ENCODE measurements around the gene PACSIN1.

PACSIN1 gene

DNA sequence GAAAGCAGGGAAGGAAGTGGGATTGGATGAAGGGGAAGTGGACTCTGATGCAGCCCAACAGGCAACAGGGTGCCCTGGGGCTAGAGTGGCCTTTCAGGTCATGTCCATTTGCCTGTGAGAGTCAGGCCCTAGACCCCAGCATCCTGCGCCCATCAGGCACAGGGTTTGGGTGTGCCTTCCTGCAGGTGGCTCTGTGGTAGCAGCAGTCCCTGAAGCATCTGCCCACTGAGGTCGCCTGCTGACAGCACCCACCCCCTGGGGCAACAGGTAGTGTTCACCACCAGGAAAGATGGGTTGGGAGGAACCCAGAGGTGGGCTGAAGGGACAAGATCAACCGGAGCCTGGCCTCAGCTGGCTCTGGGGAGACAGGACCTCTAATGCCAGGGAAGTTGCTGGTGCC lies 3.6 kb downstream of the PACSIN1 start:
- H3K4me3 ChIP-seq (ENCODE audit: low read depth, low read length) = no peak overlapping the region
- no peak for DNase-seq (ENCODE audit: low read depth)
- TF ChIP-seq POLR2A (IDR thresholded peaks at IDR 0.05; ENCODE audit: extremely low read depth, insufficient read length) (no peak), MYC (IDR thresholded peaks at IDR 0.05; ENCODE audit: low read depth, low read length) (no peak)
- TF ChIP-seq, protein P1, sequence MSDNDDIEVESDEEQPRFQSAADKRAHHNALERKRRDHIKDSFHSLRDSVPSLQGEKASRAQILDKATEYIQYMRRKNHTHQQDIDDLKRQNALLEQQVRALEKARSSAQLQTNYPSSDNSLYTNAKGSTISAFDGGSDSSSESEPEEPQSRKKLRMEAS (IDR thresholded peaks at IDR 0.05; ENCODE audit: low read depth, low read length) = no peak
- TF ChIP-seq, protein P2, sequence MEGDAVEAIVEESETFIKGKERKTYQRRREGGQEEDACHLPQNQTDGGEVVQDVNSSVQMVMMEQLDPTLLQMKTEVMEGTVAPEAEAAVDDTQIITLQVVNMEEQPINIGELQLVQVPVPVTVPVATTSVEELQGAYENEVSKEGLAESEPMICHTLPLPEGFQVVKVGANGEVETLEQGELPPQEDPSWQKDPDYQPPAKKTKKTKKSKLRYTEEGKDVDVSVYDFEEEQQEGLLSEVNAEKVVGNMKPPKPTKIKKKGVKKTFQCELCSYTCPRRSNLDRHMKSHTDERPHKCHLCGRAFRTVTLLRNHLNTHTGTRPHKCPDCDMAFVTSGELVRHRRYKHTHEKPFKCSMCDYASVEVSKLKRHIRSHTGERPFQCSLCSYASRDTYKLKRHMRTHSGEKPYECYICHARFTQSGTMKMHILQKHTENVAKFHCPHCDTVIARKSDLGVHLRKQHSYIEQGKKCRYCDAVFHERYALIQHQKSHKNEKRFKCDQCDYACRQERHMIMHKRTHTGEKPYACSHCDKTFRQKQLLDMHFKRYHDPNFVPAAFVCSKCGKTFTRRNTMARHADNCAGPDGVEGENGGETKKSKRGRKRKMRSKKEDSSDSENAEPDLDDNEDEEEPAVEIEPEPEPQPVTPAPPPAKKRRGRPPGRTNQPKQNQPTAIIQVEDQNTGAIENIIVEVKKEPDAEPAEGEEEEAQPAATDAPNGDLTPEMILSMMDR (IDR thresholded peaks at IDR 0.05; ENCODE audit: low read depth, low read length) = no peak

DNA sequence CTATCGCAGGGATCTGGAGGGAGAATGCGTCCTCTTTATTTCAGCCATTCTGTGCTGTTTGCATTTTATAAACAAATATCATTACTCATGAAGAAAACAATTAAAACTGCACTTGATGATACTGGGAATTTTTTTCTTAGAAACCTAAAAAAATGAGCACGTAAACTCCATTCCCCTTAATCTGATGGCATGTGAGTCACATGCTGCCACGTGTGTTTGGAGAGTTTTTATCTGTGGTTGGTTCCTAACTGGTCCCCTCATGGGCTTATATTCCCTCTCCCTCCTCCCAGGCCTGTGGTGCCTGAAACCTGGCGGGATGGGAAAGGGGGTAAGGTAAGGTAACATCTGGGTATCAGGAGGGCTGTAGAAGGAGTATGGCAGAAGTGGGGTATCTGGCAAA lies 6.5 kb downstream of the PACSIN1 start:
- no peak overlapping the region for H3K4me3 ChIP-seq (ENCODE audit: low read depth, low read length)
- DNase-seq (ENCODE audit: low read depth) = no peak
- TF ChIP-seq, protein P2 (IDR thresholded peaks at IDR 0.05; ENCODE audit: low read depth, low read length) = no peak
- no peak for TF ChIP-seq MYC (IDR thresholded peaks at IDR 0.05; ENCODE audit: low read depth, low read length)
- no peak for TF ChIP-seq POLR2A (IDR thresholded peaks at IDR 0.05; ENCODE audit: extremely low read depth, insufficient read length)
- TF ChIP-seq, protein P1 (IDR thresholded peaks at IDR 0.05; ENCODE audit: low read depth, low read length) = no peak

DNA sequence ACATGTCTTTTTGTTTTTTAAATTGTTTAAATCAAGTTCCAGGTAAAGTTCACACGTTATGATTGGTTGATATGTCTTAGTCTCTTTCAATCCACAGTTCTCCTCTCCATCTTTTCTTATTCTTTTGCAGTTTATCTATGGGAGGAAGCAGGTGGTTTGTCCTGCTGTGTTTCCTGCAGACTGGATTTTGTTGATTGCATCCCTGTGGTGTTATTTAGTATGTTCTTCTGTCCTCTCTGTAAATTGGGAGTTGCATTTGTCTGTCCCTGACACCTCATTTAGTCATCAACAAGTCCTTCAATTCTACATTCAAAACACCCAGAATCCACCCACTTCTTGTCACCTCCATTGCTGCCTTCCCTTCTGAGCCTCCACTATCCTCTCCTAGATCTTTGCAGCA lies 8.1 kb downstream of the PACSIN1 start:
- TF ChIP-seq, protein P2 (IDR thresholded peaks at IDR 0.05; ENCODE audit: low read depth, low read length) = no peak
- TF ChIP-seq POLR2A (IDR thresholded peaks at IDR 0.05; ENCODE audit: extremely low read depth, insufficient read length) (no peak), MYC (IDR thresholded peaks at IDR 0.05; ENCODE audit: low read depth, low read length) (no peak)
- TF ChIP-seq, protein P1 (IDR thresholded peaks at IDR 0.05; ENCODE audit: low read depth, low read length) = no peak
- DNase-seq (ENCODE audit: low read depth) = no peak

DNA sequence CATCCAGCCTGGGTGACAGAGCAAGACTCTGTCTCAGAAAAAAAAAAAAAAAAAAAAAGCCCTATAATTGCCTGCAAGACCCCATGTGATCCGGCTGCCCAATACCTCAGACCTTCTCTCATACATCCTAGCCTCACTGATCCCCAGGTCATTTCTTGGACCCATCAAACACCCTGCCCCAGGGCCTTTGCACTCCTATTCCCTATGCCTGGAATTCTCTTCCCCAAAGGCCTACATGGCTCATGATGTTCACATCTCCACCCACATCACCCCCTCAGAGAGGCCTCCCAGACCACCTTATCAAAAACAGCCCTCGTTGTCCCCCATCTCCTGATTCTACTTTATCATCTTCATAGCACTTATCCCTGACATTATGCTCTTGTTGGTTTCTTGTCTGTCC lies 8.9 kb downstream of the PACSIN1 start:
- TF ChIP-seq, protein P1 (IDR thresholded peaks at IDR 0.05; ENCODE audit: low read depth, low read length) = no peak
- TF ChIP-seq, protein P2 (IDR thresholded peaks at IDR 0.05; ENCODE audit: low read depth, low read length) = no peak
- no peak for TF ChIP-seq MYC (IDR thresholded peaks at IDR 0.05; ENCODE audit: low read depth, low read length)
- TF ChIP-seq POLR2A (IDR thresholded peaks at IDR 0.05; ENCODE audit: extremely low read depth, insufficient read length) = no peak
- no peak for DNase-seq (ENCODE audit: low read depth)
- H3K4me3 ChIP-seq (ENCODE audit: low read depth, low read length) = no peak overlapping the region

More for the DNA sequence above, 8.1 kb downstream of the PACSIN1 start:
- H3K4me3 ChIP-seq (ENCODE audit: low read depth, low read length) = no peak overlapping the region

DNA sequence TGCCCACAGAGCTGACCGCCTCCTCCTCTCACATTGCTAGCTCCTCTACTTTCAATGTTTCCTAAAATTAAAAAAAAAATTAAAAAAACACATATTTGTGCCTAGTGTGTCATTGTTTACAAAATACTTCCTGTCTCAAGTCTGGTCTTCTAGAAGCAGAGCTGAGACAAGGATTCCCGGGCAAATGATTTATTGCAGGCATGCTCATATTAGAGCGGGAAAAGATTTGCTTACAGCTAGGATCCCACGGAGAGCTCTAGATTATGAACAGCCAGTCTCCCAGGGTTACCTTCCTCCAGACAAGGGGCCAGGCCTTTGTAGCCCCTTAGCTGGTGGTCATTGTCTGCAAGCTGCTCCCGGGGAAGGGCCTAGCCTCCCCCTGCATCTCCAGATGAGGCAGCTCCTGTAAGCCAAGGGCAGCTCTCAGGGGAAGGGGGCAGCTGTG lies 9.4 kb downstream of the PACSIN1 start:
- no peak overlapping the region for H3K4me3 ChIP-seq (ENCODE audit: low read depth, low read length)
- TF ChIP-seq POLR2A (IDR thresholded peaks at IDR 0.05; ENCODE audit: extremely low read depth, insufficient read length) (no peak), MYC (IDR thresholded peaks at IDR 0.05; ENCODE audit: low read depth, low read length) (no peak)
- TF ChIP-seq, protein P1 (IDR thresholded peaks at IDR 0.05; ENCODE audit: low read depth, low read length) = no peak
- TF ChIP-seq, protein P2 (IDR thresholded peaks at IDR 0.05; ENCODE audit: low read depth, low read length) = no peak
- DNase-seq (ENCODE audit: low read depth) = no peak

All from NB4 (cell line).